RWPE1 (cell line): Measurements from ENCODE around the gene FNIP2.
A peak's percentile ranks its signal among the peaks of the same experiment; 100 is the strongest.

ENCODE experiments used
- CTCF ChIA-PET: fragments of 350-600 bp; sonication (Branson Sonifier 250); formaldehyde crosslinking; extraction: SDS; loops from one replicate; lab custom pipeline; 2021; lab: Yijun Ruan, JAX
- POLR2A ChIA-PET: fragments of 400-600 bp; formaldehyde crosslinking; extraction: SDS; loops from one replicate; lab custom pipeline; 2020; ENCODE audit warnings: antibody characterized with exemption; ENCODE audit not compliant: low non-redundant PET; lab: Yijun Ruan, JAX
- DNase-seq: peaks from one replicate; pipeline ENCODE4 v3.0.0; 2012; ENCODE audit warnings: low spot score
- H3K27ac ChIP-seq: fragments of 450-650 bp; 2 replicates; pipeline ENCODE4 v1.5.1; 2017
- CTCF ChIP-seq: fragments of 450-650 bp; conservative IDR thresholded peaks from 2 replicates; pipeline ENCODE4 v1.5.1; 2017; ENCODE audit warnings: low read depth, mild to moderate bottlenecking

The FNIP2 gene

GRCh38 chr4:158770671-158771070 lies 1.8 kb downstream of the FNIP2 start:
- H3K27ac ChIP-seq = no peak overlapping the region
- CTCF ChIA-PET = no interaction called here
- POLR2A ChIA-PET = no interaction called here
- DNase-seq = no peak
- no peak for TF ChIP-seq CTCF

- DNase-seq = no peak
- H3K27ac ChIP-seq = no peak overlapping the region
- TF ChIP-seq CTCF = no peak
- POLR2A ChIA-PET = no interaction called here
- CTCF ChIA-PET = no interaction called here
These were observed 3.0 kb downstream of the FNIP2 start for GRCh38 chr4:158771776-158772175.

- ChIA-PET POLR2A (no interaction called here), CTCF (no interaction called here)
- no peak overlapping the region for H3K27ac ChIP-seq
- TF ChIP-seq CTCF = no peak
- peak; percentile 45 for DNase-seq
These were observed 6.3 kb downstream of the FNIP2 start for GRCh38 chr4:158775091-158775651.

- ChIA-PET POLR2A (no interaction called here), CTCF (no interaction called here)
- no peak overlapping the region for H3K27ac ChIP-seq
- TF ChIP-seq CTCF = no peak
- no peak for DNase-seq
These were observed 7.3 kb downstream of the FNIP2 start for GRCh38 chr4:158776106-158776505.

- POLR2A ChIA-PET = no interaction called here
These were observed 8.8 kb downstream of the FNIP2 start for GRCh38 chr4:158777423-158778155.

GRCh38 chr4:158778156-158778711 lies 9.4 kb downstream of the FNIP2 start:
- ChIA-PET CTCF (no interaction called here), POLR2A (no interaction called here)
- no peak for DNase-seq
- no peak for TF ChIP-seq CTCF
- no peak overlapping the region for H3K27ac ChIP-seq

More at GRCh38 chr4:158777423-158778155, 8.8 kb downstream of the FNIP2 start:
- no peak overlapping the region for H3K27ac ChIP-seq
- CTCF ChIA-PET = no interaction called here
- no peak for DNase-seq
- TF ChIP-seq CTCF = no peak
